IMR-90 (cell line): ENCODE measurements around the gene FOXL3.

Experiments used
- POLR2A ChIP-seq: IDR thresholded peaks from 2 replicates; pipeline ENCODE4 v1.6.1; 2012; ENCODE audit warnings: mild to moderate bottlenecking, low read depth, low read length
- RFX5 ChIP-seq: IDR thresholded peaks from 2 replicates; pipeline ENCODE4 v1.8.0; 2012; ENCODE audit warnings: low read depth, mild to moderate bottlenecking, low read length, moderate library complexity
- TF ChIP-seq, protein P1 (sequence below): conservative IDR thresholded peaks from 2 replicates; pipeline ENCODE4 v1.5.1; 2012; ENCODE audit warnings: mild to moderate bottlenecking, low read depth, low read length, improper control_type of control experiment

DNA sequence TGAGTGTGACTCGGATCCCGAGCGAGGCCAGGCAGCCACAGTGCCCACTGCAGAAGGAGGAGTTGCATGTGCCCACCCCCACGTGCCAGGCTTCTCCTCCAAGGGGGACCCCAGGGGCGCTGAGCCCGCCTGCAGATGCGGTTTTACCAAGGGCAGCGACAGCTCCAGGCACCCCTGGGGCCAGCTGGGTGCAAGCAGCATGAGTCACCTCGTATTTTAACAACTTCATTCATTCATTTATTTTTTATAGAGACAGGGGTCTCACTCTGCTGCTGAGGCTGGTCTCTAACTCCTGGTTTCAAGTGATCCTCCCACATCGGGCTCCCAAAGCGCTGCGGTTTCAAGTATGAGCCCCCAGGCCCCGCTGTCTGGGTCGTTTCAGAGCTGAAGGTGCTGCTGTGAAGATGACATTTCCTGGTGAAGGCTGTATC is 1.3 kb upstream of the FOXL3 start:
- TF ChIP-seq RFX5, result no peak
- TF ChIP-seq, protein P1, sequence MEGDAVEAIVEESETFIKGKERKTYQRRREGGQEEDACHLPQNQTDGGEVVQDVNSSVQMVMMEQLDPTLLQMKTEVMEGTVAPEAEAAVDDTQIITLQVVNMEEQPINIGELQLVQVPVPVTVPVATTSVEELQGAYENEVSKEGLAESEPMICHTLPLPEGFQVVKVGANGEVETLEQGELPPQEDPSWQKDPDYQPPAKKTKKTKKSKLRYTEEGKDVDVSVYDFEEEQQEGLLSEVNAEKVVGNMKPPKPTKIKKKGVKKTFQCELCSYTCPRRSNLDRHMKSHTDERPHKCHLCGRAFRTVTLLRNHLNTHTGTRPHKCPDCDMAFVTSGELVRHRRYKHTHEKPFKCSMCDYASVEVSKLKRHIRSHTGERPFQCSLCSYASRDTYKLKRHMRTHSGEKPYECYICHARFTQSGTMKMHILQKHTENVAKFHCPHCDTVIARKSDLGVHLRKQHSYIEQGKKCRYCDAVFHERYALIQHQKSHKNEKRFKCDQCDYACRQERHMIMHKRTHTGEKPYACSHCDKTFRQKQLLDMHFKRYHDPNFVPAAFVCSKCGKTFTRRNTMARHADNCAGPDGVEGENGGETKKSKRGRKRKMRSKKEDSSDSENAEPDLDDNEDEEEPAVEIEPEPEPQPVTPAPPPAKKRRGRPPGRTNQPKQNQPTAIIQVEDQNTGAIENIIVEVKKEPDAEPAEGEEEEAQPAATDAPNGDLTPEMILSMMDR, result no peak
- no peak for TF ChIP-seq POLR2A
